ENCODE data around the gene CSGALNACT2.

Gene CSGALNACT2

DNA sequence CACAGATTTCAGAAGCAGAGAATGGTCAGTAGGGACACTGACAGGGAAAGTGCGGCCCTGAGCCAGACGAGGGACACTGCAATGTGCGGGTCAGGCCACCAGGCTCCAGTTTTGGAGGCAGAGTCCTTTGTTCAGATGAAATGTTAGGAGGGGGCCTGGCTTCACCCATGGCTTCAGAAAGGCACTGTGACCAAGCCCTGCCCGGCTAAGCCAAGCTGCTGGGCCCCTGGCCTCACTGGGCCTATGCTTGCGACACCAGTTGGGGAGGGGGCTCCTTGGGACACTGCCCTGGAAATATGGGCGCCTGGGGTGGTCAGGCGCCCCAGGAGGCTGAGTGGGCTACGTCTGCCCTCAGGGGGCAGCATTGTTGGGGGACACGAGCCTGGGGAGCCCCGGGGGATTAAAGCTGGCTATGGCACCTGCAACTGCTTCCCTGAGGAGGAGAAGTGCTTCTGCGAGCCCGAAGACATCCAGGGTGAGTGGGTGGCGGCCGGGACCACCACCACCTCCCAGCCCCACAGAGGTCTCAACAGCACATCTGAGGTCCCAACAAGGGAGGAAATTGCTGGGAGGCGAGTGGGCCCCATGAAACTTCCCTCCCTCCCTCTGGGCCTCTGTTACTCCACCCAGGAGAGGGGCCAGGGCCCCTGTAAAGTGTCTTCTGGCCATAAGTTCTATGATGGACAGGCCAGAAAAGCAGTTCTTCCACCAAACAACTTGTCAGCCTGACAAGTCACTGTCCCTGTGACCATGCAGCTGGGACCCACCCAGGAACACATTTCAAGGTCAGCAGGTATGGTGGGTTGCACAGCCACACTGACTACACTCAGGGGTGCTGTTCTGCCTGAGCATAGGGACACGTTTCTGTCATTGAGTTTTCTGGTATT, 24.8 kb upstream of the CSGALNACT2 start:
- no peak for DNase-seq

DNA sequence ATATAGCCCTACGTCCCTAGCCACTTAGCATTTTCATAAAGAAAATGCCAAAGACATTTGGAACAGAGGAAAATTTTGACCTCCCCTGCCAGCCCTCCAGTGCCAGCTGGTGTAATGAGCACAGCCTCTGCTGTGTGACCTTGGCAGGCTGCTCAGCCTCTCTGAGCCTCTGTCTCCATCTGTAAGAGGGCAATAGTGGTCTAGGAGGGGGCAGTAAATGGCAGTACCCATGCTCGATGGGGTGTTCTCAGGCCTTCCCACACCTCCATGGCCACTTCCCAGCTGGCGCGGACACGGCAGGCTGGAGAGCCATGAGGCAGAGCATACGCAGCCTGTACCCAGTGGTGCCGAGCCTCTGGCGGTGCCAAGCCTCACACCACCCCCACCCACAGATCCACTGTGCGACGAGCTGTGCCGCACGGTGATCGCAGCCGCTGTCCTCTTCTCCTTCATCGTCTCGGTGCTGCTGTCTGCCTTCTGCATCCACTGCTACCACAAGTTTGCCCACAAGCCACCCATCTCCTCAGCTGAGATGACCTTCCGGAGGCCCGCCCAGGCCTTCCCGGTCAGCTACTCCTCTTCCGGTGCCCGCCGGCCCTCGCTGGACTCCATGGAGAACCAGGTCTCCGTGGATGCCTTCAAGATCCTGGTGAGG, 24.0 kb upstream of the CSGALNACT2 start:
- ATAC-seq (no peak), DNase-seq (no peak)

More for the DNA sequence above, 24.8 kb upstream of the CSGALNACT2 start:
- no peak for ATAC-seq

DNA sequence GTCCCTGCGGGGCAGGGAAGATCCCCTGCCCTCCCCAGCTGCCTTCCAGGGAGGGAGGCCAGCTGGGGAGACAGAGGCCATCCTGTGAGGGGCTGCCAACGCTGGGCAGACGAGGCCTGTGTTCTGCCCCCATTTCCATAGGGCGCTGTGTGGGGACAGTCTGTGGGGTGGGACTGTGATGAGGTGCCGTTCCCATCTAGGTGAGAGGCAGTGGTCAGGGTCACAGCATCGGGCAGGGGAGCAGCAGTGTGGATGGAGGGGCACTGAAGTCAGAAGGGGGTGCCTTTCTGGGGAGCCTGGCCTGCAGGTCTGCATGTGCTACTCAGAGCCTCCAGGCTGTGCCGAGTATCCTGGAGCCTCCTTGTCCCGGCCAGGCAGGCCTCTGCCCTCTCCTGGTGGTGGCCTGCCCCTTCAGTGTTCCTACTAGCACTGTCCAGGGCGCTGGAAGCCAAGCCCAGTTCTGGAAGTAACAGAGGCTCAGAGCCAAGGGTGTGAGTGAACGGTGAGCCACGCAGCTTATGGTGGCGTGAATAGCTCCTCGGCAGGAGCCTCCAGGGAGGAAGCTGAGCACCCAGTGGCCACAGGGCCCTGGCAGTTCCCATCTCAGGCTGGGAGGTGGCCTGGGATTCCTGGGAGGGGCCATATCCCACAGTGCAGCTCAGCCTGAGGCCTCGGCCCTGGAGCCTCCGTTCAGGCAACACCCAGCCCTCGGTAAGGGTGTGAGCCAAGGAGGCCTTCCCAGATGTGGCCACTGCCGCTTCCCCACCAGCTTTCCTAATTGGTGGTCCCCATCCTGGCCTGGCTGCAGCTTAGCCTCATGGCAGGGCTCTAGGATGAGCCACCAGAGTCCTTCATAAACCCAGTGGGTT, 23.3 kb upstream of the CSGALNACT2 start:
- ATAC-seq, result no peak

DNA sequence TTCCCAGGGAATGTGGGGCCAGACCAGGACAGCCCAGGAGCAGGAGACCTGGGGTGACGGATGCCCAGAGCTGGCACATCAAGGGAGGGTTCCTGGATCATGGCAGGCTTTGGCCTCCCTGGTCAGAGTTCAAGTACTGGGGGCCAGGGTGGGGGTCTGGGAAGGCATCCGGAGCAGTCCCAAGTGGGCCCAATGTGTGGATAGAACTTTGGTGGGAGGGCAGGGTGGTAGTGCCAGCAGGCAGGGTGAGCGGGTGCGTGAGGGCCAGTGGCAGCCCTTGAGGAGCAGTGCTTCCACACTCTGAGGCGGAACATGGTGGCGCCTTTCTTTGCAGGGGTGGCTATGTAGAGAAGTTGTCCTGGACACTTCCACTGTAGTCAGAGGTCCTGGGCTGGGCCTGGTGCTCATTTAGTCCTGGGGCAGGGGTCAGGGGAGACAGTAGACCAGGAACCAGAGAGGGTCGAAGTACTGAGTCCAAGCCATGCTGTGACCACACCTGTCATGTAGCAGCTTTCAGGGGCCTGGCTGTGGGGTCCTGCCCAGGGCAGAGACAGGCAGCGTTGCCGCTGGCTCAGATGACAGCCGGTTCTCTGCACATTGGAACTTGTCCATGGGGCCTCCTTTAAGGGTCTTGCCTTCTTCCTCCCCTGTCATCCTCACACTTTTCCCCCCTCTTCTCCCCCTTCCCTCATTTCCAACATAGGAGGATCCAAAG, 22.2 kb upstream of the CSGALNACT2 start:
- DNase-seq (no peak), ATAC-seq (no peak)

More for the DNA sequence above, 23.3 kb upstream of the CSGALNACT2 start:
- DNase-seq, result no peak

DNA sequence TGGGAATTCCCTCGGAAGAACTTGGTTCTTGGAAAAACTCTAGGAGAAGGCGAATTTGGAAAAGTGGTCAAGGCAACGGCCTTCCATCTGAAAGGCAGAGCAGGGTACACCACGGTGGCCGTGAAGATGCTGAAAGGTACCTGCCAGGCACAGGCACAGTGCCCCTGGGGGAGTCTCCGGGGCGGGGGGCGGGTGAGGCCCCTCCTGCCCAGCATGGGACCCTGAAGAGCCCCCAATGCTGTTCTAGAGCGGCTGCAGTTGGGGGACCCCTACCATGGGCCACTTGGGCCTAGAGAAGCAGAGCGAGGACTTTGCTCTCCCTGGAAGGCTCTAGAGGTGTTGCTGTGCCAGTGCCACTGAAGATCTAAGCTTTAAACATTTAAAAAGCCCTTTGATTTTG, 21.6 kb upstream of the CSGALNACT2 start:
- no peak for DNase-seq
- ATAC-seq, result no peak

DNA sequence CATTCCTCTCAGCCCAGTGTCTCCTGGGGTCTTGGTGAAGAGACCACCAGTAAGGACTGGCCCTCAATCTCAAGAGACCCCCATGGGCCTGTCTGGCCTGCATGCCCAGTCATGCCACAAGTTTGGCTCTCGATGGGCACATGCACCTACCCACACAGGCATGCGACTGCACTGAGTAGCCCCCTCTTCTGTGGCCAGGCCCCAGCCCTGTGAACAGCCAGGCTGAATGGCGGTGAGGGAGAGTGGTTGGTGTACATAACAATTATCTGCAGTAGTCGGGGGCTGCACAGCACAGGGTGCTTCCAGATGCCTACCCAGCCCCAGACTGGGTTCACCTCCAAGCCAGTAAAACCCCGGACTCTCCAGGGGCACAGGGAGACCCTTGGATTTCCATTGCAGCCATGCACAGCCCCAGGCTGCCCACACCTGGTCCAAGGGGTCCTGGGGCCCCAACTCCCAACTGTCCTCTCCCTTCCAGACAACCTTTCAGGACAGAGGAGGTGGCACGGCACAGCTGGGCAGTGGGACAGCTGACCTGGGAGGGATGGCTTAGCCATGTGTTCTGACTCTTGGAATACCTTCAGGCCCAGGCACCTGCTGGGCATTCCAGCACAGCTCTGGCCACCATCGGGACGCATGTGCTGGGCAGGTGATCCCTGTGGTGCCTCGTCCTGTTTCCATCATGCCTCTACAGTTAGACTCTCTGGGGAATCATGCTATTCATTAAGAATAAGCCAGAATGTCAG, 21.0 kb upstream of the CSGALNACT2 start:
- DNase-seq (no peak), ATAC-seq (no peak)

DNA sequence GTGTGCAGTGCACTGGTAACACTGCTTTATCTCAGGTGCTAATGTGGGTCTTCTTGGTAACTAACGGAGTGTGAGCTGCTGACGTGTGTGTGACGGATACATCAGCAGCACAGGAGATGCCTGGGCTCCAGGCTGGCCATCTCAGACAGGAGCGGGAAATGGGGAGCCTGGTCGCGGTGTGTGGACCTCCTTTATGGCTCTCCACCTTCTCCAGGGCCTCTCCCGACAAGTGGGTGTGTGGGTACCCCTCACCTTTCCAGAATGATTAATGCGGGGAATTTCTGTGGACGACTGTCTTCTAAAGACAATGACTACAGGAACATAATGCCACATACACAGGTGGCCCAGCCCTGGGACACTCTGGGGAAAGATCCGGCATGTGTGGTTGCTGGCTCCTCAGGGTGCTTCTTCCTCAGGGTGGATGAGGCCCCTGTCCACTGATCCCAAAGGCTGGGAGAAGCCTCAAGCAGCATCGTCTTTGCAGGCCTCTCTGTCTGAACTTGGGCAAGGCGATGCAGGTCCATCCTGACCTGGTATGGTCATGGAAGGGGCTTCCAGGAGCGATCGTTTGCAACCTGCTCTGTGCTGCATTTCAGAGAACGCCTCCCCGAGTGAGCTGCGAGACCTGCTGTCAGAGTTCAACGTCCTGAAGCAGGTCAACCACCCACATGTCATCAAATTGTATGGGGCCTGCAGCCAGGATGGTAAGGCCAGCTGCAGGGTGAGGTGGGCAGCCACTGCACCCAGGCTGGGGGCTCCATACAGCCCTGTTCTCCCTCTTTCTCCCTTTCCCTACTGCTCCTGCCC, 20.3 kb upstream of the CSGALNACT2 start:
- DNase-seq, result no peak
- no peak for ATAC-seq

- DNase-seq (no peak), ATAC-seq (no peak)
Measured at GRCh38 chr10:43118631-43119415, 19.4 kb upstream of the CSGALNACT2 start.

DNA sequence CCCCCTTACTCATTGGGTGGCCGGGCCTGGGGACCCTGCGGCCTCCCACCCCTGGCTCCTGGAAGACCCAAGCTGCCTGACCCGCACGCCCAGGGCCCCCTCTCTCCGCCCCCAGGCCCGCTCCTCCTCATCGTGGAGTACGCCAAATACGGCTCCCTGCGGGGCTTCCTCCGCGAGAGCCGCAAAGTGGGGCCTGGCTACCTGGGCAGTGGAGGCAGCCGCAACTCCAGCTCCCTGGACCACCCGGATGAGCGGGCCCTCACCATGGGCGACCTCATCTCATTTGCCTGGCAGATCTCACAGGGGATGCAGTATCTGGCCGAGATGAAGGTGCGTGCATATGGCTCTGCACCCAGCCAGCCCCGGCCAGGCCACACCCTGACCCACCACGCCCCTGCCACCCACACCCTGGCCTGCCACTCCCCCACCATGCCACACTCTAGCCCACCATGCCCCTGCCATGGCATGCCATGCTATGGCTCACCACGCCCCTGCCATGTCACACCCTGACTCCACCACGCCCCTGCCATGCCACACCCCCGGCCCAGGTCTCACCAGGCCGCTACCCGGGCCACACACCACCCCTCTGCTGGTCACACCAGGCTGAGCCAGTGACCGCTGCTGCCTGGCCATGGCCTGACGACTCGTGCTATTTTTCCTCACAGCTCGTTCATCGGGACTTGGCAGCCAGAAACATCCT, 18.7 kb upstream of the CSGALNACT2 start:
- DNase-seq, result no peak
- no peak for ATAC-seq

GRCh38 chr10:43120116-43120928, 17.9 kb upstream of the CSGALNACT2 start:
- ATAC-seq, result no peak

GRCh38 chr10:43120929-43121314, 17.3 kb upstream of the CSGALNACT2 start:
- ATAC-seq (peak; percentile 96), DNase-seq (peak; percentile 72)

More at GRCh38 chr10:43120116-43120928, 17.9 kb upstream of the CSGALNACT2 start:
- no peak for DNase-seq

DNA sequence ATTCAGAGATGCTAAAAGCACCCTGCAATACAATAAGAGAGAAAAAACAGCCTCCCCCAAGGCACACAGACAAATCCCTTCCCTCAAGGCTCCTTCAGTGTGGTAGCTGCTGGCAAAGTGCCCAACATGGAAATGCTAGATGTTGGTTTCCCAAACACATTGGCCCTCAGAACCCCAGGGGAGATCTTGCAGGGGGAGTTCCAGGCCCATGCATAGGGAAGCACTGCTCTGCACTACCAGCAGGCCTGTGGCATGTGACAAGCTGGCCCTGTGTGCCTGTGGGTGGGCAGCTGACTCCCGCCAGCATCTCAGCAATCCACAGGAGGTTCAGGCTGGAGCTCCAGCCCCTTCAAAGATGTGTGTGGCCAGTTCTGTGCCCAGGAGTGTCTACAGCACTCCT, 16.8 kb upstream of the CSGALNACT2 start:
- ATAC-seq (no peak), DNase-seq (no peak)

- DNase-seq (no peak), ATAC-seq (no peak)
Measured at GRCh38 chr10:43122096-43122495, 16.1 kb upstream of the CSGALNACT2 start.

- ATAC-seq, result no peak
Measured at GRCh38 chr10:43122826-43123225, 15.4 kb upstream of the CSGALNACT2 start.

GRCh38 chr10:43123361-43124093, 14.7 kb upstream of the CSGALNACT2 start:
- ATAC-seq (no peak), DNase-seq (no peak)

More at GRCh38 chr10:43122826-43123225, 15.4 kb upstream of the CSGALNACT2 start:
- DNase-seq, result no peak

DNA sequence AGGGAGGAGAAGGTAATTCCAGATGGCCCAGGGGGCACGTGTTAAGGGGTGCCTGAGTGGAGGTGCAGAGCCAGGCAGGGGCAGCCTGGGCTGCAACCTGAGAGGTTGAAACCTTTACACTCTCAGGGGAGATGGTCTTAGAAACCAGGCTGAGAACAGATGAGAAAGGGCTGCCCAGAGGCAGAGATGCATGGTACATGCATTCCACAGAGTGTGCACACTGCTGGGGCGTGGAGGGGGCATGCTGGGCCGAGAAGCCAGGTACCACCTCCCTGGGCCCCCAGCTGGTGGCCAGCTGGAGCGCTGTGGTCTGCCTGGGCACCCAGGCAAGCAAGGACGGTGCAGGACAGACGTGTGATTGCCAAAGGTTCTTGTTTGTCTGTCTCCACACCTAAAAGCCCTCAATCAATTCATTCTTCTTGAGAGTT, 14.1 kb upstream of the CSGALNACT2 start:
- no peak for ATAC-seq

More for the DNA sequence above, 14.1 kb upstream of the CSGALNACT2 start:
- no peak for DNase-seq
